CD4-positive, alpha-beta T cell treated with Interleukin-4 for 4 hours (primary cell): ENCODE measurements around the gene PLA2G6.
"Not testable (repeated sequence)": the region's sequence is repeated elsewhere in the genome, so short reads cannot be mapped to it uniquely, and the experiment has no call there.

Source experiments
- DNase-seq: peaks from one replicate; pipeline ENCODE4 v3.0.0-alpha.2; 2020

Gene PLA2G6

GRCh38 chr22:38187413-38188212 lies 6.0 kb upstream of the PLA2G6 start:
- no peak for DNase-seq

- DNase-seq, result no peak
Measured at GRCh38 chr22:38186429-38186828, 4.8 kb upstream of the PLA2G6 start.

GRCh38 chr22:38184788-38185187 lies 3.2 kb upstream of the PLA2G6 start:
- DNase-seq, result no peak

GRCh38 chr22:38180841-38181452 lies 683 bp downstream of the PLA2G6 start:
- peak; percentile 48 for DNase-seq

GRCh38 chr22:38178605-38178937 lies 3.1 kb downstream of the PLA2G6 start:
- not testable (repeated sequence) for DNase-seq

- no peak for DNase-seq
Measured at GRCh38 chr22:38177926-38178604, 3.6 kb downstream of the PLA2G6 start.

GRCh38 chr22:38177571-38177925 lies 4.1 kb downstream of the PLA2G6 start:
- DNase-seq, result not testable (repeated sequence)

- no peak for DNase-seq
Measured at GRCh38 chr22:38177044-38177443, 4.6 kb downstream of the PLA2G6 start.

GRCh38 chr22:38176170-38176741 lies 5.4 kb downstream of the PLA2G6 start:
- DNase-seq, result peak; percentile 50

GRCh38 chr22:38175206-38176118 lies 6.2 kb downstream of the PLA2G6 start:
- DNase-seq, result no peak

- DNase-seq, result no peak
Measured at GRCh38 chr22:38174626-38175025, 7.0 kb downstream of the PLA2G6 start.

GRCh38 chr22:38173641-38173906 lies 8.1 kb downstream of the PLA2G6 start:
- DNase-seq, result no peak

- DNase-seq, result peak; percentile 31
Measured at GRCh38 chr22:38172832-38173640, 8.6 kb downstream of the PLA2G6 start.

GRCh38 chr22:38171927-38172831 lies 9.5 kb downstream of the PLA2G6 start:
- DNase-seq, result no peak

- no peak for DNase-seq
Measured at GRCh38 chr22:38170469-38170868, 11.2 kb downstream of the PLA2G6 start.

GRCh38 chr22:38169116-38169515 lies 12.5 kb downstream of the PLA2G6 start:
- no peak for DNase-seq

GRCh38 chr22:38167988-38168407 lies 13.6 kb downstream of the PLA2G6 start:
- DNase-seq, result no peak

- DNase-seq, result no peak
Measured at GRCh38 chr22:38165922-38166593, 15.6 kb downstream of the PLA2G6 start.

GRCh38 chr22:38164551-38164918 lies 17.1 kb downstream of the PLA2G6 start:
- DNase-seq, result no peak

- DNase-seq, result no peak
Measured at GRCh38 chr22:38163844-38164550, 17.6 kb downstream of the PLA2G6 start.
